HCT116 (cell line): ENCODE data around the gene ABTB1. TPM values are rescaled to one million over a fixed set of nuclear protein-coding genes. Genes with fewer than 3 reads are reported as not detected.

Source experiments
- ATAC-seq: fragments of 200-7000 bp; cut with Tn5 transposase; 2 replicates; pipeline ENCODE4 v1.9.1; 2020; ENCODE audit warnings: mild to moderate bottlenecking, moderate library complexity
- BruUV-seq: library from RNA; stranded (reverse); fragments of 400-500 nt; replicated peaks from 2 replicates; lab custom pipeline; 2021; lab: Mats Ljungman, UMichigan
- CTCF ChIA-PET: fragments of 300-600 bp; sonication (Branson Sonifier 250); formaldehyde crosslinking; loops from one replicate; lab custom pipeline; 2021; ENCODE audit warnings: antibody characterized with exemption; lab: Charles Lee
- POLR2A ChIA-PET: fragments of 300-600, 350-600 bp; sonication (Branson Sonifier 250); formaldehyde crosslinking; loops from one replicate; lab custom pipeline; 2021; ENCODE audit warnings: antibody characterized with exemption; lab: Charles Lee
- RAD21 ChIA-PET, 2 experiments: fragments of 300-600 bp; sonication (Branson Sonifier 250); formaldehyde crosslinking; loops; one replicate each; lab custom pipeline; 2023; ENCODE audit warnings: low total read pairs in 2 of 2; ENCODE audit not compliant: uncharacterized antibody in 2 of 2, unreplicated experiment in 2 of 2, low non-redundant PET in 1 of 2; lab: Charles Lee
- DNase-seq: peaks from one replicate; pipeline ENCODE4 v3.0.0-alpha.2; 2010; ENCODE audit warnings: low read depth, low spot score
- H2AFZ ChIP-seq: fragments of 200-600 bp; shearing (Covaris generic), sonication (generic); 2 replicates; pipeline ENCODE4 v1.6.1; 2017; ENCODE audit warnings: low read depth, mixed run types, mixed read lengths, antibody characterized with exemption, low read length; ENCODE audit not compliant: poor library complexity, severe bottlenecking
- H3K27ac ChIP-seq: 2 replicates; pipeline ENCODE4 v1.5.1; 2012; ENCODE audit warnings: low read depth, low read length
- H3K27me3 ChIP-seq: fragments of 200-600 bp; sonication (generic); 2 replicates; pipeline ENCODE4 v1.6.1; 2016; ENCODE audit warnings: mixed run types, low read length, mixed read lengths; ENCODE audit not compliant: insufficient read depth
- H3K36me3 ChIP-seq, 2 experiments: fragments of 200-500 bp in 1 of 2; fragments of 200-600 bp in 1 of 2; sonication (Bioruptor generic) in 1 of 2; sonication (generic) in 1 of 2; 2 replicates each; pipeline versions ENCODE4 v1.5.1 to v1.6.1; 2014 to 2016; ENCODE audit warnings: low read length in 2 of 2, inconsistent platforms in 1 of 2, mixed read lengths in 1 of 2, mixed run types in 1 of 2; ENCODE audit not compliant: insufficient read depth in 2 of 2, control insufficient read depth in 1 of 2
- H3K4me1 ChIP-seq, 2 experiments: fragments of 200-600 bp in 1 of 2; sonication (generic) in 1 of 2; 2 replicates each; pipeline versions ENCODE4 v1.5.1 to v1.6.1; 2012 to 2017; ENCODE audit warnings: low read length in 2 of 2, inconsistent platforms in 1 of 2, mild to moderate bottlenecking in 1 of 2, mixed read lengths in 1 of 2, mixed run types in 1 of 2, moderate library complexity in 1 of 2; ENCODE audit not compliant: insufficient read depth in 2 of 2, control insufficient read depth in 1 of 2
- H3K4me2 ChIP-seq: fragments of 200-600 bp; sonication (generic); 2 replicates; pipeline ENCODE4 v1.6.1; 2017; ENCODE audit warnings: mixed run types, low read length, mixed read lengths
- H3K4me3 ChIP-seq, 2 experiments: fragments of 200-600 bp in 1 of 2; sonication (generic) in 1 of 2; replicated peaks in 1 of 2; 2 replicates each; pipeline ENCODE4 v1.5.1; 2011 to 2016; ENCODE audit warnings: low read length in 2 of 2, control low read depth in 1 of 2, low read depth in 1 of 2, mild to moderate bottlenecking in 1 of 2, mixed read lengths in 1 of 2, mixed run types in 1 of 2
- H3K79me2 ChIP-seq: fragments of 200-600 bp; sonication (generic); 2 replicates; pipeline ENCODE4 v1.6.1; 2017; ENCODE audit warnings: mild to moderate bottlenecking, mixed run types, low read length, moderate library complexity, mixed read lengths; ENCODE audit not compliant: insufficient read depth
- H3K9ac ChIP-seq: fragments of 200-600 bp; sonication (generic); 2 replicates; pipeline ENCODE4 v1.6.1; 2016; ENCODE audit warnings: low read length, mixed read lengths
- H3K9me2 ChIP-seq: fragments of 200-600 bp; sonication (generic), shearing (Covaris generic); 2 replicates; pipeline ENCODE4 v1.6.1; 2017; ENCODE audit warnings: mixed run types, mild to moderate bottlenecking, moderate library complexity; ENCODE audit not compliant: insufficient read depth
- H3K9me3 ChIP-seq, 2 experiments: fragments of 200-500 bp in 1 of 2; fragments of 200-600 bp in 1 of 2; sonication (Bioruptor generic) in 1 of 2; sonication (generic) in 1 of 2; 2 replicates each; pipeline ENCODE4 v1.6.1; 2014 to 2017; ENCODE audit warnings: low read length in 2 of 2, mixed read lengths in 2 of 2, inconsistent platforms in 1 of 2, low read depth in 1 of 2, mild to moderate bottlenecking in 1 of 2, mixed run types in 1 of 2, moderate library complexity in 1 of 2; ENCODE audit not compliant: control insufficient read depth in 1 of 2, insufficient read depth in 1 of 2
- H4K20me1 ChIP-seq: fragments of 200-600 bp; sonication (generic), shearing (Covaris generic); 2 replicates; pipeline ENCODE4 v1.6.1; 2017; ENCODE audit warnings: mixed run types, mild to moderate bottlenecking, moderate library complexity; ENCODE audit not compliant: insufficient read depth
- EZH2phosphoT487 ChIP-seq: fragments of 200-600 bp; IDR thresholded peaks from 2 replicates; pipeline ENCODE4 v1.6.1; 2018; ENCODE audit warnings: antibody characterized with exemption, borderline replicate concordance
- JUND ChIP-seq: IDR thresholded peaks from 2 replicates; pipeline ENCODE4 v1.6.1; 2012
- POLR2A ChIP-seq: IDR thresholded peaks from 2 replicates; pipeline ENCODE4 v1.7.0; 2011; ENCODE audit warnings: borderline replicate concordance; ENCODE audit not compliant: insufficient read depth, insufficient read length; ENCODE audit errors: extremely low read depth
- POLR2AphosphoS5 ChIP-seq: IDR thresholded peaks from 2 replicates; pipeline ENCODE4 v1.6.1; 2011; ENCODE audit warnings: mild to moderate bottlenecking, low read depth, low read length, moderate library complexity
- RAD21 ChIP-seq: IDR thresholded peaks from 2 replicates; pipeline ENCODE4 v1.6.1; 2012; ENCODE audit warnings: low read depth, mild to moderate bottlenecking
- SP1 ChIP-seq: IDR thresholded peaks from 2 replicates; pipeline ENCODE4 v1.6.1; 2012; ENCODE audit warnings: low read depth
- SRF ChIP-seq: IDR thresholded peaks from 2 replicates; pipeline ENCODE4 v1.6.1; 2012; ENCODE audit warnings: low read depth
- ZNF274 ChIP-seq: fragments of 200-500 bp; sonication (Bioruptor generic); IDR thresholded peaks from 2 replicates; pipeline ENCODE4 v1.6.1; 2014; ENCODE audit warnings: mild to moderate bottlenecking, low read depth, low read length, inconsistent platforms
- intact Hi-C: fragments of 100-400 bp; cut with micrococcal nuclease; formaldehyde crosslinking; loops from 2 replicates; pipeline ENCODE4 v1.10.0; 2022
- total RNA-seq: library from RNA; stranded (reverse); gene quantifications from one replicate; pipeline ENCODE4 v1.2.1, GENCODE V29; 2021; ENCODE audit not compliant: unreplicated experiment

Gene ABTB1
- total RNA-seq, 1 experiment from 2014 or later, result 19.4 TPM

- TF ChIP-seq SP1 (no peak), POLR2AphosphoS5 (no peak), SRF (no peak)
Measured at GRCh38 chr3:127628788-127629466, 43.8 kb upstream of the ABTB1 start, which contains the start of gene PODXL2 (continued).

- no peak for DNase-seq
- Histone ChIP-seq H2AFZ (no peak overlapping the region), H3K27me3 (peaks cover 21% of the 10 kb centered on the region)
- RAD21 ChIA-PET, result no interaction called here
- POLR2A ChIA-PET, result no interaction called here
- TF ChIP-seq POLR2AphosphoS5, result no peak
- TF ChIP-seq ZNF274, result no peak
- TF ChIP-seq POLR2A, result no peak
- TF ChIP-seq JUND, result no peak
- TF ChIP-seq SRF, result no peak
- TF ChIP-seq RAD21, result no peak
- no peak for TF ChIP-seq EZH2phosphoT487
- TF ChIP-seq, all 23 proteins: peak for 0
- H3K4me1 ChIP-seq, result peaks cover 0 to 4% of the 10 kb centered on the region in 2 experiments; a peak in 1 of 4 replicates
- CTCF ChIA-PET, result no interaction called here
- peak overlapping the region; percentile 22 to 31; a peak in 3 of 4 replicates for H3K4me3 ChIP-seq
- H3K9me3 ChIP-seq, result no peaks in the 10 kb centered on the region
- H3K9me2 ChIP-seq, result no peaks in the 10 kb centered on the region
- no peaks in the 10 kb centered on the region for H3K79me2 ChIP-seq
- no peak for ATAC-seq
- no peaks in the 10 kb centered on the region for H4K20me1 ChIP-seq
- no peaks in the 10 kb centered on the region for H3K36me3 ChIP-seq
- intact Hi-C loops, result no loop called here
- BruUV-seq, result no TSS peak
- H3K27ac ChIP-seq, result no peak overlapping the region; the same call in 1 of the 2 replicates
- H3K4me2 ChIP-seq, result peak overlapping the region; percentile 54
- H3K9ac ChIP-seq, result no peak overlapping the region
Measured at GRCh38 chr3:127629467-127630403, 43.0 kb upstream of the ABTB1 start.
